Measurements from ENCODE around the gene PNPLA8. TPM values are rescaled to one million over a fixed set of nuclear protein-coding genes. Genes with fewer than 3 reads are reported as not detected.

The PNPLA8 gene
- total RNA-seq, 1 donor from 2014 or later = 12.1 TPM

DNA sequence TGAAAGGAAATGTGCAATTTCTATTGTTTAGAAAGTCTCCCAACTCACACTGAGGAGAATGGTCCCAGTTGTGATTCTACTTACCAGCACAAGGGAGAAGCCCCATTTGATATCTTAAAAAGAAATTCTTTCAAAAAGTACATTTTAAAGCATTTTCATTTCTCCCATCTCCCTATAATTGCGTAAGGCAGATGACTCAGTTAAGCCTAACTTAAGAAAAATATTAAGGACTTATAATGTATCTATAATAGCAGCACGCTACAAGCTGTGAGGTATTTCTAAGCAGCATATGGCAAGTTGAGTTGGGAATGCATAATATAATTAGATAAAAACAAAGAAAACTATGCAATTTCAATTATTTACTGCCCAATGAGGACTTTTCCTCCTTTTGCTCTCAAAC, 61.2 kb downstream of the PNPLA8 start:
- no peak for DNase-seq (ENCODE audit: low read depth, low spot score)
- Mint-ChIP-seq H3K9me3 (peaks cover 2% of the 10 kb centered on the region), H3K4me1 (peaks cover 12% of the 10 kb centered on the region), H3K27me3 (ENCODE audit: low read depth) (peaks cover 10% of the 10 kb centered on the region), H3K36me3 (ENCODE audit: low read depth) (no peaks in the 10 kb centered on the region), H3K4me3 (no peak overlapping the region), H3K27ac (ENCODE audit: unreplicated experiment) (no peak overlapping the region)
- TF ChIP-seq, protein P1, sequence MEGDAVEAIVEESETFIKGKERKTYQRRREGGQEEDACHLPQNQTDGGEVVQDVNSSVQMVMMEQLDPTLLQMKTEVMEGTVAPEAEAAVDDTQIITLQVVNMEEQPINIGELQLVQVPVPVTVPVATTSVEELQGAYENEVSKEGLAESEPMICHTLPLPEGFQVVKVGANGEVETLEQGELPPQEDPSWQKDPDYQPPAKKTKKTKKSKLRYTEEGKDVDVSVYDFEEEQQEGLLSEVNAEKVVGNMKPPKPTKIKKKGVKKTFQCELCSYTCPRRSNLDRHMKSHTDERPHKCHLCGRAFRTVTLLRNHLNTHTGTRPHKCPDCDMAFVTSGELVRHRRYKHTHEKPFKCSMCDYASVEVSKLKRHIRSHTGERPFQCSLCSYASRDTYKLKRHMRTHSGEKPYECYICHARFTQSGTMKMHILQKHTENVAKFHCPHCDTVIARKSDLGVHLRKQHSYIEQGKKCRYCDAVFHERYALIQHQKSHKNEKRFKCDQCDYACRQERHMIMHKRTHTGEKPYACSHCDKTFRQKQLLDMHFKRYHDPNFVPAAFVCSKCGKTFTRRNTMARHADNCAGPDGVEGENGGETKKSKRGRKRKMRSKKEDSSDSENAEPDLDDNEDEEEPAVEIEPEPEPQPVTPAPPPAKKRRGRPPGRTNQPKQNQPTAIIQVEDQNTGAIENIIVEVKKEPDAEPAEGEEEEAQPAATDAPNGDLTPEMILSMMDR (conservative IDR thresholded peaks at IDR 0.05) = no peak

DNA sequence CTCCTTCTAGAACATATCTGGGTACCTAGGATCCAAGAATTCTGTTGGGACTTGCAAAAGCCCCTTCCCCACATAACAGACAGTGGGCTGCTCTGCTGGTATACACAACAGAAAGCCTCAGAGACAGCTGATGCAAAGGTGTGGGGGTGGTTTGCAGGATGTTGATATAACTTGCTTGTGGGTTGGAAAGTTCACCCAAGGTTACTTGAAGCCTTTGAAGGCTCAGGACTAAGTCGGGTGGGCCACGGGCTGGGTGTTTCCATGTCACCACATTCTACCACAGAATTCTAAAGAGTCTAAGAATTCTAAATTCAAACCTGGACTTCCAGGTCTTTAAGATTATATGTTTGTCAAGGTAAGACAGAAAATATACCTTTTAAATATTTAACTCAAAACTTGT, 62.3 kb downstream of the PNPLA8 start:
- no peak for DNase-seq (ENCODE audit: low read depth, low spot score)
- TF ChIP-seq, protein P1 (conservative IDR thresholded peaks at IDR 0.05) = no peak
- Mint-ChIP-seq H3K9me3 (peaks cover 2% of the 10 kb centered on the region), H3K4me3 (no peak overlapping the region), H3K27me3 (ENCODE audit: low read depth) (peaks cover 15% of the 10 kb centered on the region), H3K36me3 (ENCODE audit: low read depth) (no peaks in the 10 kb centered on the region), H3K4me1 (peaks cover 13% of the 10 kb centered on the region), H3K27ac (ENCODE audit: unreplicated experiment) (no peak overlapping the region)

DNA sequence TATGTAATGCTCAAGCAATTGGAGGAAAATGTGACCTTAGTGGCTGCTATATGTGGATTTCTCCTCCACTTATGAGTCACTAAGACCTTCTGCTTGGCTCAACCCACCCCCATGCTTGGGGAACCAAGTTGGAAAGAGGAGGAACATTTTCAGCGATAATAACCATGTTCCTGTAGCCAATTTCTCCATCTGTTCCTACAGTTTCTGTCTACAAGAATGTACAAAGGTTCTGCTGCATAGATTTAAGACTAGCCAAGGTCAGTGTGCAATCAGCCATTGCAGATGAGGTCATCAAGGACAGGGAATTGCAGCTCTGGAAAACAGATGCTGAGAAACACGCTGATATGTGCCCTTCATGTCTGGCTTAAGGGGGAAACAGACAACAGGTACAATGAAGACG, 64.1 kb downstream of the PNPLA8 start:
- Mint-ChIP-seq H3K9me3 (peaks cover 2% of the 10 kb centered on the region), H3K27ac (ENCODE audit: unreplicated experiment) (no peak overlapping the region)

DNA sequence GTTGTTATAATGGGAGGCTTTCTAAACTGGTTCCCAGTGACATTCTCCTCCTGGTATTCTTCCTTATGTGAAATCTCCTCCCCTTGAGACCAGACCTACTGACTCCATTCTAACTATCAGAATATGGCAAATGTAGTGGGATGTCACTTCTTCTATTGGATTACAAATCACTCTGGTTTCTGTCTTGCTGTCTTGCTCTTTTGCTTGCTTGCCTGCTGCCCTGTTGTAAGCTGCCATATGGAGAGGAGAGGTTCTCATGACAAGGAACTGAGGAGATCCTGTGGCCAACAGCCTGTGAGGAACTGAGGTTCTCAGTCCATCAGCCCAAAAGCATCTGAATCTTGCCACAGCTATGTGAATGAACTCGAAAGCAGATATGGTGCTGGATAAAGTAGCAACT, 65.0 kb downstream of the PNPLA8 start:
- H3K36me3 Mint-ChIP-seq (ENCODE audit: low read depth) = no peaks in the 10 kb centered on the region
- H3K4me3 Mint-ChIP-seq = no peak overlapping the region
- no peak for DNase-seq (ENCODE audit: low read depth, low spot score)
- no peaks in the 10 kb centered on the region for H3K9me3 Mint-ChIP-seq
- H3K4me1 Mint-ChIP-seq = peaks cover 13% of the 10 kb centered on the region
- no peak overlapping the region for H3K27ac Mint-ChIP-seq (ENCODE audit: unreplicated experiment)
- peaks cover 34% of the 10 kb centered on the region for H3K27me3 Mint-ChIP-seq (ENCODE audit: low read depth)
- TF ChIP-seq, protein P1 (conservative IDR thresholded peaks at IDR 0.05) = no peak

More for the DNA sequence above, 64.1 kb downstream of the PNPLA8 start:
- Mint-ChIP-seq H3K36me3 (ENCODE audit: low read depth) (no peaks in the 10 kb centered on the region), H3K4me3 (no peak overlapping the region), H3K27me3 (ENCODE audit: low read depth) (peaks cover 32% of the 10 kb centered on the region), H3K4me1 (peaks cover 11% of the 10 kb centered on the region)
- TF ChIP-seq, protein P1 (conservative IDR thresholded peaks at IDR 0.05) = no peak
- DNase-seq (ENCODE audit: low read depth, low spot score) = no peak

DNA sequence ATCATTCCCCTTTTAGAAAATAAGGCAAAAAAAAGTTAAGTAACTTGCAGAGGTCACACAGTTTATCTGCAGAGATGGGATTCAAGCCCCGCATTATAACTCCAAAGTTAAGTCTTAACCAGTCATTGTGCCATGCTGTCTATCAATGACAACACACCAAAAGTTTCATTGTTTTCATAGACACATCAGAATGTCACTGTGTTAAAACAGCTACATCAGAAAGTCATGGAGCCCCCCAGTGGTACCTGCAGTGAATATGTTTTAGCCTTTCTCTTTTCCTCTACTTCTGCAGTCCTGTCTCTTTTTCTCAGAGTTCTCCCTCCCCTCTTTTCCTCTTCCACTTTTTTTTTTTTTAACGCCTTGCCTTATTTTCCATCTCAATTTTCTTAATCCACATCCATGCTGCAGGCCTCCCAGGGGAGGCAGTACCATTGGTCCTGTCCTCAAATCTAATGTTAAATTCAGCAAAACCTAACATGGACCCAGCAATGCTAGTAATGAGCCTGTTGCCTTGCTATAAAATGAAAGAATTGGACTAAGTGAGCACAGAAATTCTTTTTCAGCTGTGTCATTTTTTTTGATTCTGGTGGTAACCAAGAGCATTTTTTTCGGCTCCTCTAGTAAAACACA, 65.9 kb downstream of the PNPLA8 start:
- Mint-ChIP-seq H3K4me3 (peak overlapping the region; percentile 58), H3K36me3 (ENCODE audit: low read depth) (no peaks in the 10 kb centered on the region), H3K4me1 (peaks cover 13% of the 10 kb centered on the region), H3K27me3 (ENCODE audit: low read depth) (peaks cover 35% of the 10 kb centered on the region), H3K27ac (ENCODE audit: unreplicated experiment) (peak overlapping the region; percentile 23), H3K9me3 (no peaks in the 10 kb centered on the region)
- TF ChIP-seq, protein P1 (conservative IDR thresholded peaks at IDR 0.05) = peak; percentile 73
- DNase-seq (ENCODE audit: low read depth, low spot score) = no peak
